HEK293T (cell line): ENCODE measurements around the gene ZNF24.

Source experiments
- CTCF ChIA-PET: fragments of 350-600 bp; formaldehyde crosslinking; extraction: SDS; loops from one replicate; lab custom pipeline; 2021; ENCODE audit warnings: antibody characterized with exemption, inconsistent platforms; lab: Yijun Ruan, JAX
- POLR2A ChIA-PET: fragments of 350-600 bp; formaldehyde crosslinking; extraction: SDS; loops from one replicate; lab custom pipeline; 2020; ENCODE audit warnings: antibody characterized with exemption, inconsistent platforms; lab: Yijun Ruan, JAX
- DNase-seq: peaks from one replicate; pipeline ENCODE4 v3.0.0; 2012; ENCODE audit warnings: mixed read lengths; ENCODE audit errors: extremely low spot score
- ARNT ChIP-seq: fragments of 450-650 bp; IDR thresholded peaks from 2 replicates; pipeline ENCODE4 v1.6.1; 2017; ENCODE audit warnings: mild to moderate bottlenecking
- BHLHE40 ChIP-seq: fragments of 450-650 bp; IDR thresholded peaks from 2 replicates; pipeline ENCODE4 v1.6.1; 2016; ENCODE audit warnings: mild to moderate bottlenecking, moderate library complexity, borderline replicate concordance
- CTBP1 ChIP-seq: fragments of 450-650 bp; IDR thresholded peaks from 2 replicates; pipeline ENCODE4 v1.6.1; 2016; ENCODE audit warnings: borderline replicate concordance
- ELF4 ChIP-seq: fragments of 450-650 bp; IDR thresholded peaks from 2 replicates; pipeline ENCODE4 v1.6.1; 2017; ENCODE audit warnings: antibody characterized with exemption
- FOXA1 ChIP-seq: fragments of 450-650 bp; IDR thresholded peaks from 2 replicates; pipeline ENCODE4 v1.6.1; 2016; ENCODE audit warnings: mild to moderate bottlenecking
- FOXK2 ChIP-seq: fragments of 450-650 bp; IDR thresholded peaks from 2 replicates; pipeline ENCODE4 v1.6.1; 2016; ENCODE audit warnings: mild to moderate bottlenecking
- FOXM1 ChIP-seq: fragments of 450-650 bp; IDR thresholded peaks from 2 replicates; pipeline ENCODE4 v1.6.1; 2017; ENCODE audit warnings: mild to moderate bottlenecking, borderline replicate concordance
- HDGF ChIP-seq: fragments of 450-650 bp; IDR thresholded peaks from 2 replicates; pipeline ENCODE4 v1.6.1; 2017; ENCODE audit warnings: antibody characterized with exemption, borderline replicate concordance
- L3MBTL2 ChIP-seq: fragments of 450-650 bp; conservative IDR thresholded peaks from 2 replicates; pipeline ENCODE4 v1.6.1; 2016; ENCODE audit warnings: mild to moderate bottlenecking
- LEF1 ChIP-seq: fragments of 450-650 bp; IDR thresholded peaks from 2 replicates; pipeline ENCODE4 v1.6.1; 2017; ENCODE audit warnings: mild to moderate bottlenecking, borderline replicate concordance
- NFRKB ChIP-seq: fragments of 450-650 bp; IDR thresholded peaks from 2 replicates; pipeline ENCODE4 v1.6.1; 2016; ENCODE audit warnings: mild to moderate bottlenecking, moderate library complexity
- SP1 ChIP-seq: fragments of 450-650 bp; IDR thresholded peaks from 2 replicates; pipeline ENCODE4 v1.6.1; 2017
- SUZ12 ChIP-seq: fragments of 450-650 bp; IDR thresholded peaks from 2 replicates; pipeline ENCODE4 v1.6.1; 2016; ENCODE audit warnings: mild to moderate bottlenecking
- TARDBP ChIP-seq: fragments of 450-650 bp; IDR thresholded peaks from 2 replicates; pipeline ENCODE4 v1.6.1; 2016
- ZNF384 ChIP-seq: fragments of 450-650 bp; IDR thresholded peaks from 2 replicates; pipeline ENCODE4 v1.6.1; 2016
- TF ChIP-seq, protein P1 (sequence below): fragments of 450-650 bp; IDR thresholded peaks from 2 replicates; pipeline ENCODE4 v1.6.1; 2016

ZNF24 gene

DNA sequence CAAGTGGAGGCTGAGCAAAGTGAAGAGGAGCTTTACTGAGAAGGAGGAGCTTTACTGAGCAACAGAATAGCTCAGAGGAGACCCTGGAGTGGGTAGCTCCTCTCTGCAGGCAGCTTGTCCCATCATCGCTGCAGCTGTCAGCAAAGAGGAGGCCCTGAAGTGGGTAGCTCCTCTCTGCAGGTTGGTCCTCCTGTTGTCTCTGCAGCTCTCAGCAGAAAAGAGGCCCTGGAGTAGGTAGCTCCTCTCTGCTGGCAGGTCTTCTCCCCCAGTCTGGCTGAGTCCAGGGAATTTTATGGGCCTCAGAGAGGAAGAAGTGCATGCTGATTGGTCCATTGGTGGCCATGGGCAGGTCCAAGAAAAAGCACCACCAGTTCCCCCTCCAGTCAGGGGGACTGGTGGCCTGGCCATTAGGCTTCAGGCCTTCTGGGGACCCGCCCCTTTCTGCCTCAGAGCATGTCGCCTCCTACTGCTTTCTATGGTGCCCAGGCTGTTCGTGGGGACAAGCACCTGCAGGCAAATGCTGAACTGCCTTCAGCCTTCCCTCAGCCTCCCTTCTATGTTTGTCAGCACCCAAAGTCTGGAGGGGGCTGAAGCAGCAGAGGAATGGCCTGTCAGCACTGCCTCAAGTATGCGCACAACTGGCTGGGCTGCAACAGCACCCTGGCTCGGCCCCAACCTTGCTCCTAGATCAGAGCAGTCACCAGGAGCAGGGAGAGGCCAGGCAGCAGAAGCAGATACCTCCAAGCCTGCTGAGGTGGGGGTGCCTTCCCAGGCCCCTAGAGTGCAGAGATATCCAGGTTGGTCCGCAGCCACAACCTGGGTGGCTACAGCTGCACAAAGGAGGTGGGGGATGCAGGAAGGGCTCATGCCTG is 60.1 kb downstream of the ZNF24 start:
- POLR2A ChIA-PET, result interaction anchor here (0.8 to 1.0 kb wide), 2 partner anchors 43 to 306 kb away, joined by 3 read pairs; partner anchors contain the start of gene ZNF397
- TF ChIP-seq L3MBTL2, result no peak
- TF ChIP-seq ARNT, result no peak
- TF ChIP-seq LEF1, result no peak
- TF ChIP-seq FOXK2, result no peak
- TF ChIP-seq TARDBP, result no peak
- TF ChIP-seq HDGF, result no peak
- TF ChIP-seq BHLHE40, result no peak
- TF ChIP-seq SUZ12, result no peak
- TF ChIP-seq NFRKB, result no peak

DNA sequence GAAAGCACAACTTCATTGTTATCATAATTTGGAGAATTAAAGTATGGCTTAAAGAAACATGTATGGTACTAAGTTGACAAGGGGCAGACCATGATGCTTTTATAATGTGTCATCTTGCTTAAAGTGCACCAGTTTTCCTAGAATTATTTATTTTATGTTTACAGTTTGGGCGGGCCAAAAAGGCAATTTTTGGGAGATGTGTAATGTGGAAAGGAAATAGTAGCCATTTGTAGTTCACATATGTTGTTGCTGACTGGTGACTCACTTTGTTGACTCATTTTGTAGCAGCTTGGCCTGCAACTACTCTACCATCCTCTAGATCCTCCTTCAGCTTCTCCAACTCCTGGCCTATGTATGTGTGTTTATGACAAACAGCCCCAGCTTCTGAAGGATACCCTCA is 61.9 kb downstream of the ZNF24 start:
- TF ChIP-seq, protein P1, sequence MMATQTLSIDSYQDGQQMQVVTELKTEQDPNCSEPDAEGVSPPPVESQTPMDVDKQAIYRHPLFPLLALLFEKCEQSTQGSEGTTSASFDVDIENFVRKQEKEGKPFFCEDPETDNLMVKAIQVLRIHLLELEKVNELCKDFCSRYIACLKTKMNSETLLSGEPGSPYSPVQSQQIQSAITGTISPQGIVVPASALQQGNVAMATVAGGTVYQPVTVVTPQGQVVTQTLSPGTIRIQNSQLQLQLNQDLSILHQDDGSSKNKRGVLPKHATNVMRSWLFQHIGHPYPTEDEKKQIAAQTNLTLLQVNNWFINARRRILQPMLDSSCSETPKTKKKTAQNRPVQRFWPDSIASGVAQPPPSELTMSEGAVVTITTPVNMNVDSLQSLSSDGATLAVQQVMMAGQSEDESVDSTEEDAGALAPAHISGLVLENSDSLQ, result no peak
- TF ChIP-seq CTBP1 (no peak), ZNF384 (no peak), NFRKB (no peak), SUZ12 (no peak), ARNT (no peak), LEF1 (no peak), ELF4 (no peak), FOXK2 (no peak), L3MBTL2 (no peak), SP1 (no peak), FOXM1 (no peak), TARDBP (no peak), HDGF (no peak), BHLHE40 (no peak), FOXA1 (no peak)
- no peak for DNase-seq
- CTCF ChIA-PET, result no interaction called here
- POLR2A ChIA-PET, result no interaction called here

More for the DNA sequence above, 60.1 kb downstream of the ZNF24 start:
- CTCF ChIA-PET, result no interaction called here
- DNase-seq, result no peak
